GM18499 (cell line): Measurements from ENCODE around the gene STEAP1B.
"Not testable (repeated sequence)": the region's sequence is repeated elsewhere in the genome, so short reads cannot be mapped to it uniquely, and the experiment has no call there.

Experiments
- ATAC-seq: cut with Tn5 transposase; IDR thresholded peaks from one replicate; pipeline ENCODE4 v1.9.1; 2021; ENCODE audit warnings: moderate number of reproducible peaks; ENCODE audit not compliant: insufficient read depth, unreplicated experiment

The STEAP1B gene

GRCh38 chr7:22501336-22501735, 1.3 kb upstream of the STEAP1B start:
- not testable (repeated sequence) for ATAC-seq

GRCh38 chr7:22499044-22499443, 944 bp downstream of the STEAP1B start:
- no peak for ATAC-seq

- not testable (repeated sequence) for ATAC-seq
These were observed 3.1 kb downstream of the STEAP1B start for GRCh38 chr7:22496912-22497311.

GRCh38 chr7:22496296-22496888, 3.6 kb downstream of the STEAP1B start:
- ATAC-seq, result not testable (repeated sequence)

- not testable (repeated sequence) for ATAC-seq
These were observed 6.6 kb downstream of the STEAP1B start for GRCh38 chr7:22493160-22493925.

GRCh38 chr7:22488643-22489462, 11.1 kb downstream of the STEAP1B start:
- ATAC-seq, result no peak

GRCh38 chr7:22487978-22488642, 11.9 kb downstream of the STEAP1B start:
- no peak for ATAC-seq

- ATAC-seq, result no peak
These were observed 13.4 kb downstream of the STEAP1B start for GRCh38 chr7:22486597-22486996.

- no peak for ATAC-seq
These were observed 14.8 kb downstream of the STEAP1B start for GRCh38 chr7:22485189-22485588.

- no peak for ATAC-seq
These were observed 17.5 kb downstream of the STEAP1B start for GRCh38 chr7:22482503-22482902.

- peak; percentile 88 for ATAC-seq
These were observed 18.3 kb downstream of the STEAP1B start for GRCh38 chr7:22481726-22482125.

GRCh38 chr7:22480523-22481075, 19.4 kb downstream of the STEAP1B start:
- no peak for ATAC-seq

- no peak for ATAC-seq
These were observed 22.0 kb downstream of the STEAP1B start for GRCh38 chr7:22477876-22478450.

- ATAC-seq, result no peak
These were observed 22.7 kb downstream of the STEAP1B start for GRCh38 chr7:22477262-22477661.

GRCh38 chr7:22476824-22477223, 23.2 kb downstream of the STEAP1B start:
- ATAC-seq, result no peak

GRCh38 chr7:22474645-22475044, 25.3 kb downstream of the STEAP1B start:
- no peak for ATAC-seq

GRCh38 chr7:22470981-22471380, 29.0 kb downstream of the STEAP1B start:
- ATAC-seq, result no peak

- ATAC-seq, result peak; percentile 75
These were observed 30.4 kb downstream of the STEAP1B start for GRCh38 chr7:22469371-22470143.

GRCh38 chr7:22468609-22469008, 31.4 kb downstream of the STEAP1B start:
- no peak for ATAC-seq
